ENCODE results near the gene FAM110C. TPM values are rescaled to one million over a fixed set of nuclear protein-coding genes. Genes with fewer than 3 reads are reported as not detected.
"Not testable (repeated sequence)": the region's sequence is repeated elsewhere in the genome, so short reads cannot be mapped to it uniquely, and the experiment has no call there.

FAM110C gene
- total and polyA plus RNA-seq, 8 donors: 6.9 to 22.4 (median 11.0) TPM

DNA sequence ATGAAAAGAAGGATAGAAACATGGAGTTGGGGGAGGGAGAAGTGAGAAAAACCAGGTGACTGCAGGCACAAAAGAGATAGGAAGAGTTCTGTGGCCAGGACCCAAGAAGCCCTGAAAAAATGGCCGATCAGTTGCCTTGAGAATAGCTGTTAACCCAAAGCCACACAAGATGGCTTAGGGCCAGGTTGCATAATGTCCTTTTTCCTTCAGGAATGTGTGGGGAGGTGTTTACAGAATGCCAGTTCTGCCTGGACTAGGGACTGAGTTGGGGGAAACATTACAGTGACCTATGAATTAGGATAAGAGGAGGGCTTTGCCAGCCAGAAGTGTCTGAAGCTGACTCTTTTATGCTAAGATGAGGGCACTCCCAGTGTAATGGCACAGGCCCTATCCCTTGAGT is 17.1 kb downstream of the FAM110C start:
- no peak for FAIRE-seq
- no peak overlapping the region for H3K27ac ChIP-seq
- no peak for TF ChIP-seq CTCF (IDR thresholded peaks at IDR 0.05)
- H3K4me3 ChIP-seq: no peak overlapping the region
- WGBS, 2 donors: 5 to 18% methylated on average over 1 of the region's 1 CpG
- H3K27me3 ChIP-seq: no peaks in the 10 kb centered on the region
- DNase-seq: peak in 1 of 6 donors; percentile 37
- intact Hi-C loops (cut with DNase I): no loop called here
- ATAC-seq: peak; percentile 7 to 59 (median 38)
- no peaks in the 10 kb centered on the region for H3K36me3 ChIP-seq
- no peaks in the 10 kb centered on the region for H3K9me3 ChIP-seq
- peaks cover 5 to 13% (median 11%) of the 10 kb centered on the region in 3 donors for H3K4me1 ChIP-seq

GRCh38 chr2:28406-28975 is 17.8 kb downstream of the FAM110C start:
- intact Hi-C loops (cut with DNase I): no loop called here

DNA sequence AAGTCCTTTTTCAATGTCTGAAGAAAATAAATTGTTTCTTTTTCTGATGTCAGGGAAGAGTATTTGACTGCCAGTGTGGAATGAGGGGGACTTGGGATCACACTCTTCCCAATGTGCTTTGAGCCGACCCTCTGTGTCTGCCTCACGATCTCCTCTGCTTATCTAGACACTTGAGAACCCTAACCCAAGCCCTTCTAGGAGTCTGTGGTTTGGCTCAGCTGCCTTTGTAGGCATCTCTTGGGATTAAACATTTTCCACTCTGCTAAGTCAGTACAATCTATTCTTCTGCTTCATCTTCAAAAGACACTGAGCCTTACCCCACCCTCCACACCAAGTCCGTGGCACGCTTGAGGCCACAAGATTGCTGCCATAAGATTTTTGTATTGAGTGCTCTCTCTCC is 19.4 kb downstream of the FAM110C start:
- Histone ChIP-seq H3K4me3 (no peak overlapping the region), H3K27me3 (no peaks in the 10 kb centered on the region), H3K36me3 (no peaks in the 10 kb centered on the region), H3K27ac (no peak overlapping the region), H3K9me3 (no peaks in the 10 kb centered on the region), H3K4me1 (peaks cover 14 to 30% (median 24%) of the 10 kb centered on the region in 3 donors)
- intact Hi-C loops (cut with DNase I): no loop called here
- FAIRE-seq: no peak
- ATAC-seq: no peak
- DNase-seq: no peak
- 91 to 96% methylated on average over 4 of the region's 4 CpGs for WGBS, 2 donors
- TF ChIP-seq CTCF (IDR thresholded peaks at IDR 0.05): no peak

More at GRCh38 chr2:28406-28975, 17.8 kb downstream of the FAM110C start:
- Histone ChIP-seq H3K9me3 (no peaks in the 10 kb centered on the region), H3K4me3 (no peak overlapping the region), H3K36me3 (no peaks in the 10 kb centered on the region), H3K27me3 (no peaks in the 10 kb centered on the region), H3K27ac (no peak overlapping the region), H3K4me1 (peaks cover 8 to 18% (median 14%) of the 10 kb centered on the region in 3 donors)
- DNase-seq (no peak), ATAC-seq (no peak), FAIRE-seq (no peak)
- WGBS, 2 donors: 82 to 84% methylated on average over 5 of the region's 5 CpGs
- no peak for TF ChIP-seq CTCF (IDR thresholded peaks at IDR 0.05)

DNA sequence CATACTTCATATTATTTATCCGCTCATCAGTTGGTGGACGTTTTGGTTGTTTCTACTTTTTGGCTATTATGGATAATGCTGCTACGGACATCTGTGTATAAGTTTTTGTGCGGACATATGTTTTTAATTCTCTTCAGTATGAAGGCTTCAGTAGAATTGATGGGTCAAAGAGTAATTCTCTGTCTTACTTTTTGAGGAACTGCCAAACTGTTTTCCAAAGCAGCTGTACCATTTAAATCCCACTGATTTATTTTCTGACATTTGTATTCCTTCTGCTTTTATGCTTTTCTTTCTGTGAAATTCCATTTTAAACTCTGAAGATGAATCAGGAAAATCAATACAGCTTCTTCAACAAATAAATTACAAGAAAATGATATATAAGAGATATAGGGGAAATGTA is 20.8 kb downstream of the FAM110C start:
- Histone ChIP-seq H3K9me3 (no peaks in the 10 kb centered on the region), H3K4me1 (peaks cover 14 to 37% (median 33%) of the 10 kb centered on the region in 3 donors), H3K27me3 (no peaks in the 10 kb centered on the region), H3K36me3 (no peaks in the 10 kb centered on the region), H3K27ac (no peak overlapping the region), H3K4me3 (no peak overlapping the region)
- intact Hi-C loops (cut with DNase I): no loop called here
- no peak for TF ChIP-seq CTCF (IDR thresholded peaks at IDR 0.05)
- FAIRE-seq (no peak), DNase-seq (no peak), ATAC-seq (no peak)
- WGBS, 2 donors: 85 to 88% methylated on average over 4 of the region's 4 CpGs

GRCh38 chr2:24591-24990 is 21.7 kb downstream of the FAM110C start:
- H3K36me3 ChIP-seq; ATAC-seq; DNase-seq; H3K4me3 ChIP-seq; H3K9me3 ChIP-seq; H3K27me3 ChIP-seq; FAIRE-seq; intact Hi-C loops (cut with DNase I): not testable (repeated sequence)
- peaks cover 23 to 42% (median 41%) of the 10 kb centered on the region in 3 donors for H3K4me1 ChIP-seq
- 81 to 83% methylated on average over 4 of the region's 4 CpGs for WGBS, 2 donors
- peak overlapping the region in 2 of 4 donors; percentile 79 to 81 for H3K27ac ChIP-seq
